Suprapubic skin (tissue), 4 donors: ENCODE measurements around the gene PTK6.

ENCODE experiments used
- POLR2A ChIP-seq, 2 donors: fragments of 450-650 bp; IDR thresholded peaks; one replicate each; pipeline ENCODE4 v1.6.1; 2017; ENCODE audit warnings: antibody characterized with exemption in 2 of 2, mild to moderate bottlenecking in 2 of 2, moderate library complexity in 2 of 2
- POLR2AphosphoS5 ChIP-seq, 3 donors: sonication (generic); formaldehyde crosslinking; IDR thresholded peaks; one replicate each; pipeline ENCODE4 v1.6.1; 2017; ENCODE audit warnings: antibody characterized with exemption in 3 of 3
- TF ChIP-seq, protein P1 (sequence below), 2 donors: fragments of 200-600 bp in 1 of 2; fragments of 450-650 bp in 1 of 2; sonication (generic) in 1 of 2; IDR thresholded peaks; one replicate each; pipeline ENCODE4 v1.5.1; 2016 to 2019; ENCODE audit warnings: antibody characterized with exemption in 2 of 2, mild to moderate bottlenecking in 1 of 2, moderate library complexity in 1 of 2

- TF ChIP-seq POLR2A (IDR thresholded peaks at IDR 0.05): no peak
- TF ChIP-seq, protein P1, sequence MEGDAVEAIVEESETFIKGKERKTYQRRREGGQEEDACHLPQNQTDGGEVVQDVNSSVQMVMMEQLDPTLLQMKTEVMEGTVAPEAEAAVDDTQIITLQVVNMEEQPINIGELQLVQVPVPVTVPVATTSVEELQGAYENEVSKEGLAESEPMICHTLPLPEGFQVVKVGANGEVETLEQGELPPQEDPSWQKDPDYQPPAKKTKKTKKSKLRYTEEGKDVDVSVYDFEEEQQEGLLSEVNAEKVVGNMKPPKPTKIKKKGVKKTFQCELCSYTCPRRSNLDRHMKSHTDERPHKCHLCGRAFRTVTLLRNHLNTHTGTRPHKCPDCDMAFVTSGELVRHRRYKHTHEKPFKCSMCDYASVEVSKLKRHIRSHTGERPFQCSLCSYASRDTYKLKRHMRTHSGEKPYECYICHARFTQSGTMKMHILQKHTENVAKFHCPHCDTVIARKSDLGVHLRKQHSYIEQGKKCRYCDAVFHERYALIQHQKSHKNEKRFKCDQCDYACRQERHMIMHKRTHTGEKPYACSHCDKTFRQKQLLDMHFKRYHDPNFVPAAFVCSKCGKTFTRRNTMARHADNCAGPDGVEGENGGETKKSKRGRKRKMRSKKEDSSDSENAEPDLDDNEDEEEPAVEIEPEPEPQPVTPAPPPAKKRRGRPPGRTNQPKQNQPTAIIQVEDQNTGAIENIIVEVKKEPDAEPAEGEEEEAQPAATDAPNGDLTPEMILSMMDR (IDR thresholded peaks at IDR 0.05): no peak
- TF ChIP-seq POLR2AphosphoS5 (IDR thresholded peaks at IDR 0.05): no peak
Measured at GRCh38 chr20:63556873-63557478, 19.8 kb upstream of the PTK6 start.
